ENCODE data around the gene QRFP.

QRFP gene

GRCh38 chr9:130903194-130904069 is 6.8 kb upstream of the QRFP start:
- no peak for DNase-seq

- DNase-seq = no peak
Observed at GRCh38 chr9:130902204-130903185, 5.9 kb upstream of the QRFP start.

- DNase-seq = no peak
Observed at GRCh38 chr9:130901498-130902203, 5.0 kb upstream of the QRFP start.

GRCh38 chr9:130900701-130901497 is 4.3 kb upstream of the QRFP start:
- DNase-seq = no peak

GRCh38 chr9:130899051-130899748 is 2.6 kb upstream of the QRFP start:
- no peak for DNase-seq

- DNase-seq = no peak
Observed at GRCh38 chr9:130898552-130898852, 1.9 kb upstream of the QRFP start.

- DNase-seq = no peak
Observed at GRCh38 chr9:130897848-130898551, 1.4 kb upstream of the QRFP start.

- DNase-seq = no peak
Observed at GRCh38 chr9:130897105-130897751, 616 bp upstream of the QRFP start.

- DNase-seq = no peak
Observed at GRCh38 chr9:130895481-130896232, 955 bp downstream of the QRFP start.

GRCh38 chr9:130895038-130895437 is 1.6 kb downstream of the QRFP start:
- DNase-seq = no peak

GRCh38 chr9:130894546-130894945 is 2.1 kb downstream of the QRFP start:
- no peak for DNase-seq

- DNase-seq = no peak
Observed at GRCh38 chr9:130893341-130894101, 3.1 kb downstream of the QRFP start.

GRCh38 chr9:130892477-130893304 is 3.9 kb downstream of the QRFP start:
- no peak for DNase-seq

GRCh38 chr9:130891688-130892476 is 4.7 kb downstream of the QRFP start:
- no peak for DNase-seq

GRCh38 chr9:130890870-130891687 is 5.5 kb downstream of the QRFP start:
- no peak for DNase-seq

- DNase-seq = no peak
Observed at GRCh38 chr9:130890124-130890523, 6.5 kb downstream of the QRFP start.
